Measurements from ENCODE around the gene NF1.
"Not testable (repeated sequence)": the region's sequence is repeated elsewhere in the genome, so short reads cannot be mapped to it uniquely, and the experiment has no call there.

NF1 gene, protein sequence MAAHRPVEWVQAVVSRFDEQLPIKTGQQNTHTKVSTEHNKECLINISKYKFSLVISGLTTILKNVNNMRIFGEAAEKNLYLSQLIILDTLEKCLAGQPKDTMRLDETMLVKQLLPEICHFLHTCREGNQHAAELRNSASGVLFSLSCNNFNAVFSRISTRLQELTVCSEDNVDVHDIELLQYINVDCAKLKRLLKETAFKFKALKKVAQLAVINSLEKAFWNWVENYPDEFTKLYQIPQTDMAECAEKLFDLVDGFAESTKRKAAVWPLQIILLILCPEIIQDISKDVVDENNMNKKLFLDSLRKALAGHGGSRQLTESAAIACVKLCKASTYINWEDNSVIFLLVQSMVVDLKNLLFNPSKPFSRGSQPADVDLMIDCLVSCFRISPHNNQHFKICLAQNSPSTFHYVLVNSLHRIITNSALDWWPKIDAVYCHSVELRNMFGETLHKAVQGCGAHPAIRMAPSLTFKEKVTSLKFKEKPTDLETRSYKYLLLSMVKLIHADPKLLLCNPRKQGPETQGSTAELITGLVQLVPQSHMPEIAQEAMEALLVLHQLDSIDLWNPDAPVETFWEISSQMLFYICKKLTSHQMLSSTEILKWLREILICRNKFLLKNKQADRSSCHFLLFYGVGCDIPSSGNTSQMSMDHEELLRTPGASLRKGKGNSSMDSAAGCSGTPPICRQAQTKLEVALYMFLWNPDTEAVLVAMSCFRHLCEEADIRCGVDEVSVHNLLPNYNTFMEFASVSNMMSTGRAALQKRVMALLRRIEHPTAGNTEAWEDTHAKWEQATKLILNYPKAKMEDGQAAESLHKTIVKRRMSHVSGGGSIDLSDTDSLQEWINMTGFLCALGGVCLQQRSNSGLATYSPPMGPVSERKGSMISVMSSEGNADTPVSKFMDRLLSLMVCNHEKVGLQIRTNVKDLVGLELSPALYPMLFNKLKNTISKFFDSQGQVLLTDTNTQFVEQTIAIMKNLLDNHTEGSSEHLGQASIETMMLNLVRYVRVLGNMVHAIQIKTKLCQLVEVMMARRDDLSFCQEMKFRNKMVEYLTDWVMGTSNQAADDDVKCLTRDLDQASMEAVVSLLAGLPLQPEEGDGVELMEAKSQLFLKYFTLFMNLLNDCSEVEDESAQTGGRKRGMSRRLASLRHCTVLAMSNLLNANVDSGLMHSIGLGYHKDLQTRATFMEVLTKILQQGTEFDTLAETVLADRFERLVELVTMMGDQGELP (N-terminal part only)

DNA sequence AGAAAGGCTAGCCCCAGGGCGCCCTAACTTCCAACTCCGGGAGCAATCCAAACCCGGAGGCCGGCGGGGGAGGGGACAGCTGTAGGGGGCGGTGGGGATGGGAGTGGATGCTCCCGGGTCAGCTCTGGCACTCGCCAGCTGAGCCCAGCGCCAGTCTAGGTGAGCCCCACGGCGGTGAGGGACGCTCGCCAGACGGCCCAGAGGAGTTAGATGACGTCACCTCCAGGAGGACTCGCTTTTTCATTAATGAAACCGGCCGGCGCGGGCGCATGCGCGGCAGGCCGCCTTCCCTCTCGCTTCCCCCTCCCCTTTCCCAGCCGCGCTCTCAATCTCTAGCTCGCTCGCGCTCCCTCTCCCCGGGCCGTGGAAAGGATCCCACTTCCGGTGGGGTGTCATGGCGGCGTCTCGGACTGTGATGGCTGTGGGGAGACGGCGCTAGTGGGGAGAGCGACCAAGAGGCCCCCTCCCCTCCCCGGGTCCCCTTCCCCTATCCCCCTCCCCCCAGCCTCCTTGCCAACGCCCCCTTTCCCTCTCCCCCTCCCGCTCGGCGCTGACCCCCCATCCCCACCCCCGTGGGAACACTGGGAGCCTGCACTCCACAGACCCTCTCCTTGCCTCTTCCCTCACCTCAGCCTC lies at the start of gene NF1:
NF1 (plus strand) TSS at position 378 of the 636 bp plus-strand sequence. CDS start 333 bp downstream, outside the sequence.
- DNase-seq (ENCODE audit: low read depth in 2 of 3, low spot score in 2 of 3) = peak; percentile 74 to 76 (median 75)

DNA sequence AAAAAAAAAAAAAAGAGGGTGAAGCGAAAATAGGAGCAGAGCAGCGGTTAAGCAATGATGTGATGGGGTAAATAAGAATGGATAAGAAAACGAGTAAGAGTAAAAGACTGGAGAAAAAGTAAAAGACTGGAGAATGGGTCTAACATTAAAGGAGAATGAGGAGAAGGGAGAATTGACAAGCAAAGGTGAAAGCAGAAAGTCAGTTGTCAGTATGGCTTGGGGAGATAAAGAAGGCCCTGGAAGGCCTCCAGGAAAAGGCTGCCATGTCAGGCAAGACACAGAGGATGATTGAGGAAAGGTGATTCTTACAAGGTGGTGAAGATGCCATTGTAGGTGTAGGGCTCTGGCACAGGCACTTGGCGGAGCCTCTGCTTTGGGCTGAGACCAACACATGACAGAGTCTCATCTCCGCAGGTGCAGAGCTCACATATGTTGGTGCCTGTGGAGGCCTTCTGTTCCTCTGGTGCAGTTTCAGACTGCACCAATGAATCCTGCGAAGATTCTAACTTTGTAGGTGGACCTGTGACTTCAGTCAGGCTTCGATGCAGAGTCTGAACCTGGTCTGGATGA lies 47.8 kb upstream of the NF1 start:
- not testable (repeated sequence) for DNase-seq (ENCODE audit: low read depth in 2 of 3, low spot score in 2 of 3)

DNA sequence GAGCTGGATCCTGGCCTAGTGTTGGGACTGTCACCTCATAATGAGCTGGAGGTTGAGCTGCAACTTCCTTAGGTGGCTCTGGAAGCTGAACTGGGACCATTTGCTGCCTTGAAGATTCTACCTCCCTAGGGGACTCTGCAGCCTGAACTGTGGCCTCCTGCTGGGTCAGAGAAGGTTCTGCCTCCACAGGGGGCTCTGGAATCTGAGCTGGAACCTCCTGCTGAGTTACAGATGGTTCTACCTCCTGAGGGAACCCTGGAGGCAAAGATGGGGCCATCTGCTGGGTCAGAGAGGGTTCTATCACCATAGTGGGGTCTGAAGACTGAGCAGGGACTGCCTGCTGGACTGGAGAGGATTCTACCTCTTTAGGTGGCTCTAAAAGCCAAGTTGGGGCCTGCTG lies 46.6 kb upstream of the NF1 start:
- no peak for DNase-seq (ENCODE audit: low read depth in 2 of 3, low spot score in 2 of 3)

DNA sequence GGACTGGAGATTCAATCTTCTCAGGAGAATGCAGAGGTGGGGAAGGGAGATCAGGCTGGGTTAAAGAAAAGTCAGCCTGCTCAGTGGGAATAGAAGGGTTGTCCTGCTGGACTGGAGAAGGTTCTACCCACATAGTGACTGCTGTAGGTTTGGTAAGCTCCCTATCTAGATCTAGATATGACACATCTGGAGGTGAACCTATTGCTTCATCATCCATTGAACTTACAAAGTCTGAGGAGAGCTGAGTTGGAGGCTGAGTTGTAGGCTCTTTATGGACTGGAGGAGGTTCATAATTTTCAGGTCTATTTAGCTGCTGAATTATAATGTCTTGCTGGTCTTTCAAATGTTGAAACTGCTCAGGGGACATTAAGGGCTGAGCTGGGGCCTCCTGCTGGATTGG lies 46.0 kb upstream of the NF1 start:
- no peak for DNase-seq (ENCODE audit: low read depth in 2 of 3, low spot score in 2 of 3)

DNA sequence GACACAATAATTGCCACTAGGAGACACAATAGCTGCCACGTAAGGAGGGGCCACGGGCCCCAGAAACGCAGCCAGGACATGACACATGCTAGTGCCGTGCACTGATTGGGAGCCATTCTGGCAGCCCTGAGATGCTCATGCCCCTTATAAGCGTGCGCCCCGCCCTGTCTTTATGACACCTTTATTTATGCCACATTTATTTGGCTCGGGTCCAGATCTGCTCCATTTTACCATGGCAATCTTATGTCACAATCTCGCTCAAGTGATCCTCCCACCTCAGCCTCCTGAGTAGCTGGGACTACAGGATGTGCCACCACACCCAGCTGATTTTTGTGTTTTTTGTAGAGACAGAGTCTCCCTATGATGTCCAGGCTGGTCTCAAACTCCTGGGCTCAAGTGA lies 43.8 kb upstream of the NF1 start:
- no peak for DNase-seq (ENCODE audit: low read depth in 2 of 3, low spot score in 2 of 3)

DNA sequence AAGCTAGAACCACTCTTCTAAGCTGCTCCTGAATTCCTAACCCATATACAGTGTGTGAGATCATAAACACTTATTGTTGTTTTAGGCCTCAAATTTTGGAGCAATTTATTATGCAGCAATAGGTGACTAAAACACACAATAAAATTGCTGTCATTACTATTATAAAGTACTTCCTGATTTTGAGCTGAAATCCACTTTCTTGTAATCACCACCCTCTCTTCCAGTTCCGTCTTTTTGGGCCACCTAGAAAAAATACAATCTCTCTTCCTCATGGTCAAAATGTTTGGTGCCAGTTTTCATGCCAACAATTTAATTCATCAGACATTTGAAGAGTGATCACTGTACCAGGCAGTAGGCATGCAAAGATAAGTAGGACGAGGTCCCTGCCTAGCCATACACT lies 43.3 kb upstream of the NF1 start:
- DNase-seq (ENCODE audit: low read depth in 2 of 3, low spot score in 2 of 3) = no peak

DNA sequence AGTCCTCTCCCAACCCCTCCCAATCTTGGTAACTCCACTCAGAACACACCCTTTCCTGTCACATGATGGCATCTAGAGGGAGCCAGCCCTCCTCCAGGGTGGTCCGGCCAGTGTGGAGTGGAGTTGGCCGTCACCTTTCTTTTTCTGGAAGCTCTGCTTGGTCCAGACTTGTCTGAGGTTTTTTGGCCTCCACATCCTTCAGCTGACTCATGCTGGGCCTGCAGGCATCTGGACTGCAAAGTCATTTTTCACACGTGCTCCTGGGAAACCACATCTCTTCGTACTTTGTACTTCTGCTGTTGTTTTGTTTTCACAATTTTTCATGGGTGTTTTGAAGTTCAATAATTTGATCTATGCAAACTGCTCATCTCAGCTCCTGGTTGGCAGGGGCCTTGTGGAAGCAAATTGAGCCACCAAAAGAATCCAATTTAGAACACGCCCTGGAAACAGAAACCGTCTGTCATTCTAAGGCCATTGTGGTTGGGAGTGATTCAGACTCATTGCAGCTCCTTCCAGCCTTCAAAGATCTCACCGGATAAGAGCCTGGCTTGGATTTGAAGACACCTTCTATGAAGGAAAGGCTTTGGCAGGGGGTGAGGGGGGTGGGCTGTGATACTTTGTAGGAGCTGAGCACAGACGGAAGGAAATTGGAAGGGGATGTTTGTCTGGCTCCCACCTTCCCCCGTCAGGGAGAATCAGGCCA lies 42.4 kb upstream of the NF1 start:
- no peak for DNase-seq (ENCODE audit: low read depth in 2 of 3, low spot score in 2 of 3)

DNA sequence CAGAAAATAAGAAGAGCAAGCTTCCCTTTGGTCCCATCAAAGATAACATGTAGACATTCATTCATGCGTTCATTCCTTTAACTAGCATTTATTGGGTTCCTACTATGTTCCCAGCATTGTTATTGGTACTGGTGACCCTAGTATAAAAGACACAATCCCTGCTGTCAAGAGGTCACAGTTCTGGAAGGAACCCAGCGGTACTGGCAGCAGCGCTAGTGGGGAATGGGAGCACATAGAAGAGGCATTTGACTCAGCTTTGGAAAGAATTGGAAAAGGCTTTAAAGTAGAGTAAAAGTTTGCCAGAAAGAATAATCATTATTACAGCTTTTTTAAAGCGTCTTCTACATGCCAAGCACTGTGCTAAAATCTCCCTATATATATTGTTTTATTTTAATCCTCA lies 41.7 kb upstream of the NF1 start:
- DNase-seq (ENCODE audit: low read depth in 2 of 3, low spot score in 2 of 3) = no peak

DNA sequence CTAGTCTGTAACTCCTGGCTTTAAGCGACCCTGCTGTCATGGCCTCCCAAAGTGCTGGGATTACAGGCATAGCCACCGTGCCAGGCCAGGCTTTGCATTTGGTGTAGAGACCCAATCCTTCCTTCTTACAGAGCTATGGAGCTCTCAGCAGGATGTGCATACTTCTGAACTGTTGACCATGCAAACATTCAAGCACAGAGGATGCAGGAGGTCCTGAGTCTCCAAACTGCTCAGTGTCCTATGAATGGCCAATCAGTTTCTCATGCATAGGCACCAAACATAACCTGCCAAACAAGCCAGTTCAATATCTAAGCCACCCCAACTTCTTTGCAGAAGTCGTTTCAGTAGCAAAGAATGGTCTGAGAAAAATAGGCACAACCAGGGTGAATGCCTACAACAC lies 40.0 kb upstream of the NF1 start:
- no peak for DNase-seq (ENCODE audit: low read depth in 2 of 3, low spot score in 2 of 3)

DNA sequence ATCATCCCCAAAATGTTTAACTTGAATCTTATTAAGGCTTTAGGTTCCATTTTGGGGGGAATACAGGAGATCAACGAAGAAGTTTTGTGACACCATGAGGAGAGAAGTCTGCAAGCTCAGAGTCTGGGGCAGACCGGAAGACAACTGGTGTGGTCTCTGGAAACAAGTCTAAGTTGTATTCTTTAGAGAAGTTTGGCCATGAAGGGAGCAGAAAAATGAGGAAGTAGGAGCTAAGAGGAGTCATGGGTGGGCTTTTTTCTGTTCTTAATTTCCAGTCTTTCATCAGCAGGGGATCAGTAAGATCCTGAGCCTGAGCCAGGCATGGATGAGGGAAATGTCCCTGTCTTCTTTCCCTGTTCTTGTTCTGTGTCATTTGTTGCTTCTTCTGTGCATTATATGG lies 35.8 kb upstream of the NF1 start:
- no peak for DNase-seq (ENCODE audit: low read depth in 2 of 3, low spot score in 2 of 3)

DNA sequence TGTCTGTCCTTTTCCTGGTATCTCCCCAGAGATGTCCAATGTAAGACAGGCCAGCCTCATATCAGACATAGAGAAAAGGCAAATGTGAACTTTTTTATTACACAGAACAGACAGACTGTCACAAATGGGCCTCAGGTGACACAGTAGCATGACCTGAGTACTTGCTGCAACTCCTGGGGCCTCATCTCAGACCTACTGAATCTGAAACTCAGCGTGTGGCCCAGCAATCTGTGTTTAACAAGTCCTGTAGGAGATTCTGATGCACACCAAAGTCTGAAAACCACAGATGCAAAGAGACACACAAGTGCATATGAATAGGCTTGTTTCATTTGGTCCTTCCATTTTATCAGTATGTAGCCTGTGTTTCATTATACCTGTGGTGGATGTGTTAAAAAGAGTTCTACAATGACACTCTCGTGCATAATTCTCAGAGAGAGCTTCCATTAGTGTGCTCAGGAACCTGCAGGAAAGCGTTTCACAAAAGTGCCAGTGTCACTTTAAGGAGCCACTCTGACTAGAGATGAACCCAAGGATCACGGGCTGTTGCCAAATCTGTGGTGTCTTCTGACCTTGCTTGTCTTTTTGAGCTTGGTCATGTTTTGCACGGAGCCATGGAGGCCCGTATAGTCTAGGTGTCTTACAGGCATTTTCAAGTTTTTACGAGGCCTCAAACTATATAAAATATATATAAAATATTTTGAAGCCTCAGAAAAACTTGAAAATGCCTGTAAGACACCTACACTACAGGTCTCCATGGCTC lies 33.8 kb upstream of the NF1 start:
- no peak for DNase-seq (ENCODE audit: low read depth in 2 of 3, low spot score in 2 of 3)

DNA sequence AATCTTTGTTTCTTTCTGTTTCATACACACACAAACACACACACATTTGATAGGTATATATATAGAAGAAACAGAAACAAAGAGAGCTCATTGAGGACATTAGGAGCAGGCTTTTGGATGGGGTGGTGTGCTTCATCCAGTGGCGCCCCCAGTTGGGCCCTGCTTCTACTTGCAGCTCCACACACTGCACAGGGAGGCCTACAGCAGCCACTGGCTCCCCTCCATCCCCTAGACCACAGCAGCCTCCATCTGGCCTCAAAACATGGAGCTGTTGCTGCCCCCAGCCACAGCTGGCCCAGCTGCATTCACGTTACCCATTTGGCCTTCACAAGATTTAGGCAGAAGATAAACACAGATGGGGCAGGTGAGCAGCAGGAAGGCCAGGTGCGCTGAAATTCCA lies 33.1 kb upstream of the NF1 start:
- DNase-seq (ENCODE audit: low read depth in 2 of 3, low spot score in 2 of 3) = no peak

DNA sequence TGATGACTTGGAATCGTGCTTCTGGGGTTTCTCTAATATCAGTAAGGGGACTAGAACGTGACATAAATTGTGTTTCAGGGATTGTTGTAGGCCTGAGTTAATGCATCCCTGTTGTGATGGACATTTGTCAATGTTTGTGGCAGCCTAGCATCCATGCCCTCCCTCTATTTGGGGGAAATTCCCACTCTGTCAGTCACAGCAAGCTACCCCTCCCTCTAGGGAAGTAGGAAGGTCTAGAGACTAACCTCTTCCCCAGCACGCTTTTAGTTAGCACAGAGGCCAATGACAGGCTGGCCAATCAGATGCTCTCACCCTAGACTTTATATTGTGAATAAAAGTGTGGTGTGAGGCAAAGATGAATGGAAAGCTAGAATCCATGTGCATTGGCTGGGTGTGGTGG lies 32.4 kb upstream of the NF1 start:
- DNase-seq (ENCODE audit: low read depth in 2 of 3, low spot score in 2 of 3) = no peak

DNA sequence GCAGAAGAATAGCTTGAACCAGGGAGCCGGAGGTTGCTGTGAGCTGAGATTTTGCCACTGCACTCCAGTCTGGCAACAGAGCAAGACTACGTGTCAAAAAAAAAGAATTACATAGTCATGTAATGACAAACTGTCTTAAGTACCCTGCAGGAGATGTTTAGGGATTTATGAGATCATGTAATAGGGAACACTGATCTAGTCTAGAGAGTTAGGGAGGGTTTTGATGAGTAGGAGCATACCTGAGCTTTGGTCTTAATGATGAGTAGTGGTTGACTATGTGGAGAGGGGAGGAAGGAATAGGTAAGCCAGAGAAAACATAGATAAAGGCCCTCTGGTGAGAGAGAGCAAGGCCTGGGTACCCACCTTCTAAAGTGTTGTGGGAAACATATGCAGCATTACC lies 30.1 kb upstream of the NF1 start:
- no peak for DNase-seq (ENCODE audit: low read depth in 2 of 3, low spot score in 2 of 3)

DNA sequence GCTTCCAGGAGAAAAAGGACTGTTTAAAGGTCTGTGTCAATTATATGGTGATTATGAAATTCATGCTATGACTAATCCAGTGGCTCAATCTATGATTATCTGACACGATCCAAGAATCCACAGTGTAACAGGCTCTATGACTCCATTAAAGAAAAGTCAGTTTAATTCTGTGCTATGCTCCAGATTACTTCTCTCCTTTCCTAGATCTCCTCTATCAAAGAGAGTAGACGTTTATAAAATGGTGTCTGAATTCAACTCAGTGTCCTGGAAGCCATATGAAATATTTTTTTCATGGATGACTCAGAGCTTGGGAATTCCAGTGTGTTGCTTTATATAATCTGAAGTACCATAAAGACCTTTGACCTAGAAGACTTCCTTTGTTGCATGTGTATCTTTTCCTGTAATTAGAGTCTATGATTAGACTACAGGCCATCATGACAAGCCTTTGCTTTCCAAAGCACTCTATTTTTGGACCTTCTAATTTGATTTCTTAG lies 27.0 kb upstream of the NF1 start:
- no peak for DNase-seq (ENCODE audit: low read depth in 2 of 3, low spot score in 2 of 3)

DNA sequence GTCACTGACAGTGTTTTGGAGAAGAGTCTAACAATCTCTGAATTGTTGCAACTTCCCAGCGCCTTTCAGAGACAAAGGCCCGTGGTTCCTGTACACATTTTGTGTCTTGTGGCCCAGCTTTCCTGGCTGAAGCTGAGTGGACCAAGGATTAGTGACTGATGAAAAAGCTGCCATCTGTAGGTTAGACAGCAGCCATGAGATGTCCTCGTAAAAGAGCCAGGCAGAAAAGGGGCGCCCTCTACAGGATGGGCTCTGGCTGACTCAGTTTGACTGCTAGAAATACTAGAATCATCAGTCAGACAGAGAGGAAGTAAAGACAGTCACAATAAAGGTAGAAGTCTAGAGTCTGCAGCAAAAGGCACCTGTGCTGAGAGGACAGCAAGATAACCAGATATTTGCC lies 26.5 kb upstream of the NF1 start:
- peak; percentile 7 to 23 (median 17) for DNase-seq (ENCODE audit: low read depth in 2 of 3, low spot score in 2 of 3)

DNA sequence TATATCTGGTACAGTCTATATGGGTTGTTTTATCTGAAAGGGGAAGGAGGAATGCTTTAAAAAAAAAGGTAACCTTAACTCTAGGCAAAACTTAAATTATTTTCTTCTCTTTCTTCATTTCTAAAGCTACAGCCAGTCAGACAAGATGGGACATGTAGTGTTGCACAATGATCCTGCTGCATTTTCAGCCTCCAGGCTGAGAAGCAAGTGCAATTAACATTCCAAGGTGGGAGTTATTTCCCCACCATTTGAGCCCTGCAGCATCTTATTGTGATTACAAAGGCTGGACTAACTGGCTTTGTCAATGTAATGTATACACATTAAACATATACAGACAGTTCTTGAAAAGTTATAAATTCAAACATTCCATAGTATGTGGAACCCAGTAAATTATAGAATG lies 22.6 kb upstream of the NF1 start:
- DNase-seq (ENCODE audit: low read depth in 2 of 3, low spot score in 2 of 3) = no peak

DNA sequence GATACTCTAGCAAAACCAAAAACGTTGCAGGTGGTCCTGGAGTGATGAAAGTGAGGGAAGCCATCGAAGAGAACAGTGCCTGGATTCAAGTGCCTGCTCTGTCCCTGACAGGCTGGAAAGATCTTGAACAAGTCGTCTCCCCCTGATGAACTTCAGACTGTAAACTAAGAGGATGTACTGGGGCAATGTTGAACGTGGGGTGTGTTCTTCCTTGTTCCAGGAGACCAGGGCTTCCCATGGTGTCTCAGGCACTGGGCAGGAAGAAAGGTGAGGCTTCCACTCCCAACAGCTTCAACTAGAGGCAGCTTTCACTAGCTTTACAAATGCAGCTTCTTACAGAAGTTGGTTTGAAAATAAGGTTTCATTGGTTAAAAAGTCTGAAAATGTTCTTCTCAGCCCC lies 21.4 kb upstream of the NF1 start:
- no peak for DNase-seq (ENCODE audit: low read depth in 2 of 3, low spot score in 2 of 3)

Data from activated CD8-positive, alpha-beta memory T cell treated with anti-CD3 and anti-CD28 coated beads for 48 hours (primary cell).